A549 (cell line): Measurements from ENCODE around the gene AARSD1. TPM values are rescaled to one million over a fixed set of nuclear protein-coding genes. Genes with fewer than 3 reads are reported as not detected.
A peak's percentile ranks its signal among the peaks of the same experiment; 100 is the strongest.

Experiments used
- ATAC-seq, 2 experiments: fragments of 200-7000 bp in 1 of 2; fragments of >200 bp in 1 of 2; cut with Nextera tagmentation in 1 of 2; cut with Tn5 transposase in 1 of 2; 3 replicates each; pipeline versions ENCODE4 v1.8.0 to v1.9.1; 2018 to 2020; ENCODE audit warnings: mild to moderate bottlenecking in 1 of 2, moderate library complexity in 1 of 2
- CTCF ChIA-PET: fragments of 300-600 bp; sonication (Branson Sonifier 250); formaldehyde crosslinking; extraction: SDS; loops from one replicate; lab custom pipeline; 2021; ENCODE audit warnings: antibody characterized with exemption, inconsistent platforms; lab: Yijun Ruan, JAX
- POLR2A ChIA-PET: fragments of 350-600 bp; formaldehyde crosslinking; extraction: SDS; loops from one replicate; lab custom pipeline; 2021; ENCODE audit warnings: antibody characterized with exemption, inconsistent platforms; lab: Yijun Ruan, JAX
- DNase-seq, 2 experiments: peaks; one replicate each; pipeline versions ENCODE4 v3.0.0 to v3.0.0-alpha.2; 2011 to 2016; ENCODE audit warnings: low read depth in 1 of 2, low spot score in 1 of 2
- FAIRE-seq: peaks from 2 replicates; lab custom pipeline; 2011; peaks lifted over from hg19 to GRCh38; lab: Jason Lieb, UNC
- H3K27ac ChIP-seq, 2 experiments: fragments of >200 bp; sonication (Bioruptor Twin); formaldehyde crosslinking; 3 replicates each; pipeline ENCODE4 v1.5.1; 2016 to 2017
- H3K4me1 ChIP-seq: fragments of >200 bp; sonication (Bioruptor Twin); formaldehyde crosslinking; 3 replicates; pipeline ENCODE4 v1.6.1; 2016
- H3K4me2 ChIP-seq: fragments of >200 bp; sonication (Bioruptor Twin); formaldehyde crosslinking; 3 replicates; pipeline ENCODE4 v1.6.1; 2016
- H3K4me3 ChIP-seq: fragments of >200 bp; sonication (Bioruptor Twin); formaldehyde crosslinking; 3 replicates; pipeline ENCODE4 v1.5.1; 2016
- H3K9me3 ChIP-seq: fragments of >200 bp; sonication (Bioruptor Twin); formaldehyde crosslinking; 3 replicates; pipeline ENCODE4 v1.6.1; 2016
- CEBPB ChIP-seq, 2 experiments: fragments of >200 bp in 1 of 2; sonication (Bioruptor Twin) in 1 of 2; formaldehyde crosslinking in 1 of 2; IDR thresholded peaks; 2 replicates each; pipeline ENCODE4 v1.6.1; 2012 to 2016
- FOSL2 ChIP-seq, 2 experiments: fragments of 450-650 bp in 1 of 2; fragments of >200 bp in 1 of 2; sonication (Bioruptor Twin) in 1 of 2; formaldehyde crosslinking; IDR thresholded peaks; 2 replicates each; pipeline versions ENCODE4 v1.5.0 to v1.6.1; 2016 to 2020; ENCODE audit warnings: mild to moderate bottlenecking in 1 of 2, moderate library complexity in 1 of 2
- JUN ChIP-seq, 2 experiments: fragments of >200 bp; sonication (Bioruptor Twin); formaldehyde crosslinking; IDR thresholded peaks; 2 replicates in 1 of 2; 3 replicates in 1 of 2; pipeline ENCODE4 v1.6.1; 2016 to 2017
- JUNB ChIP-seq: fragments of >200 bp; sonication (Bioruptor Twin); formaldehyde crosslinking; IDR thresholded peaks from 2 replicates; pipeline ENCODE4 v1.6.1; 2016
- KDM1A ChIP-seq: fragments of 200-600 bp; sonication (generic); IDR thresholded peaks from 2 replicates; pipeline ENCODE4 v1.6.1; 2016; ENCODE audit warnings: low read depth, mild to moderate bottlenecking
- MAFK ChIP-seq: fragments of 450-650 bp; IDR thresholded peaks from 2 replicates; pipeline ENCODE4 v1.6.1; 2014; ENCODE audit not compliant: partially characterized antibody
- NFE2L2 ChIP-seq: fragments of 150-350 bp; conservative IDR thresholded peaks from 2 replicates; pipeline ENCODE4 v1.6.1; 2014; ENCODE audit warnings: low read length
- RNF2 ChIP-seq: fragments of 200-600 bp; sonication (generic); IDR thresholded peaks from 2 replicates; pipeline ENCODE4 v1.6.1; 2016; ENCODE audit warnings: low read depth, mild to moderate bottlenecking, antibody characterized with exemption, moderate library complexity, borderline replicate concordance
- SMC3 ChIP-seq: fragments of >200 bp; sonication (Bioruptor Twin); formaldehyde crosslinking; IDR thresholded peaks from 3 replicates; pipeline ENCODE4 v1.6.1; 2018; ENCODE audit warnings: inconsistent platforms
- ZFP36 ChIP-seq: fragments of 450-650 bp; IDR thresholded peaks from 2 replicates; pipeline ENCODE4 v1.6.1; 2014; ENCODE audit warnings: borderline replicate concordance; ENCODE audit not compliant: partially characterized antibody
- WGBS: methylation state at CpG from one replicate; pipeline ENCODE4 v1.1.6; 2017; ENCODE audit errors: missing lambda C conversion rate; 5-methylcytosine and 5-hydroxymethylcytosine counted together
- polyA plus RNA-seq, 4 experiments: library from polyadenylated mRNA; depleted of rRNA in 3 of 4; stranded (reverse); fragments of >200 nt; fragmentation: RNase III in 1 of 4; extraction: RNeasy Plus Mini Kit Qiagen cat#74134 plus additional on column Dnase treatment in 1 of 4; gene quantifications; 2 replicates in 3 of 4; 3 replicates in 1 of 4; pipeline ENCODE4 v1.2.3, GENCODE V29; 2011 to 2017
- TF ChIP-seq, protein P1 (sequence below): IDR thresholded peaks from 2 replicates; pipeline ENCODE4 v1.6.1; 2012
- TF ChIP-seq, protein P2 (sequence below): IDR thresholded peaks from 2 replicates; pipeline ENCODE4 v1.6.1; 2012
- TF ChIP-seq, protein P3 (sequence below): fragments of 200-600 bp; sonication (generic); IDR thresholded peaks from 2 replicates; pipeline ENCODE4 v1.6.1; 2016; ENCODE audit warnings: antibody characterized with exemption, mild to moderate bottlenecking, moderate library complexity
- TF ChIP-seq, protein P4 (sequence below): fragments of 450-650 bp; IDR thresholded peaks from 2 replicates; pipeline ENCODE4 v1.6.1; 2014; ENCODE audit warnings: antibody characterized with exemption
- TF ChIP-seq, protein P5 (sequence below): IDR thresholded peaks from 2 replicates; pipeline ENCODE4 v1.6.1; 2012; ENCODE audit warnings: low read depth, borderline replicate concordance
- TF ChIP-seq, protein P6 (sequence below): fragments of 150-350 bp; IDR thresholded peaks from 2 replicates; pipeline ENCODE4 v1.6.1; 2014; ENCODE audit warnings: low read depth, mild to moderate bottlenecking, low read length

Gene AARSD1
- polyA plus RNA-seq, 2 of the 4 experiments (the other 2 are of a cell fraction) = 66.6 to 70.7 TPM

DNA sequence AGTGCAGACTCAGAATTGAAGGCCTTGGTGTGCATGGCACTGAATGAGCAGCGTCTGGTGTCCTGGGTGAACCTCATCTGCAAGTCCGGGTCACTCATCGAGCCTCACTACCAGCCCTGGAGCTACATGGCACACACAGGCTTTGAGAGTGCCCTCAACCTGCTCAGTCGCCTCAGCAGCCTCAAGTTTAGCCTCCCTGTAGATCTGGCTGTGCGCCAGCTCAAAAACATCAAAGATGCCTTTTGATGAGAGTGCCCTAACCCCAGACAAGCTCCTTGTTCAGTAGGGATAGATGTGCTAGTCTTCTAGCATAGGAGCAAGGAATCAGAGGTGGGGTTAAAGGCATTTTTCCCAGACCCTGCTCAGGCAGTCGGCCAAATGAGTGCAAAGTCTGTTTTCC lies 27.2 kb upstream of the AARSD1 start:
- WGBS = 93% methylated on average over 5 of the region's 6 CpGs
- DNase-seq = no peak
- POLR2A ChIA-PET = interaction anchor here (0.6 kb wide), 1 partner anchor 144 kb away, joined by 4 read pairs; no protein-coding TSS in a partner anchor
- Histone ChIP-seq H3K4me3 (no peak overlapping the region), H3K4me1 (peaks cover 36% of the 10 kb centered on the region)
- TF ChIP-seq, protein P1, sequence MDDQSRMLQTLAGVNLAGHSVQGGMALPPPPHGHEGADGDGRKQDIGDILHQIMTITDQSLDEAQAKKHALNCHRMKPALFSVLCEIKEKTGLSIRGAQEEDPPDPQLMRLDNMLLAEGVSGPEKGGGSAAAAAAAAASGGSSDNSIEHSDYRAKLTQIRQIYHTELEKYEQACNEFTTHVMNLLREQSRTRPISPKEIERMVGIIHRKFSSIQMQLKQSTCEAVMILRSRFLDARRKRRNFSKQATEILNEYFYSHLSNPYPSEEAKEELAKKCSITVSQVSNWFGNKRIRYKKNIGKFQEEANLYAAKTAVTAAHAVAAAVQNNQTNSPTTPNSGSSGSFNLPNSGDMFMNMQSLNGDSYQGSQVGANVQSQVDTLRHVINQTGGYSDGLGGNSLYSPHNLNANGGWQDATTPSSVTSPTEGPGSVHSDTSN = no peak
- TF ChIP-seq KDM1A = no peak
- no peak for TF ChIP-seq ZFP36
- 0 out of 5 replicates have a peak, but pooled peaks of 1 of the 2 experiments have one; percentile 8 for TF ChIP-seq JUN (IDR thresholded peaks at IDR 0.05)
- TF ChIP-seq, all 56 proteins: peak for 1
- CTCF ChIA-PET = interaction anchor here (0.8 to 1.9 kb wide), 7 partner anchors 11 to 152 kb away, joined by 3 to 8 read pairs (median 4); partner anchors contain the start of gene AOC2
- FAIRE-seq (no peak), ATAC-seq (no peak)
- Histone ChIP-seq H3K9me3 (no peaks in the 10 kb centered on the region), H3K27ac (peak overlapping the region; percentile 68 to 87), H3K4me2 (peak overlapping the region; percentile 79; the same call in 1 of the 3 replicates)

DNA sequence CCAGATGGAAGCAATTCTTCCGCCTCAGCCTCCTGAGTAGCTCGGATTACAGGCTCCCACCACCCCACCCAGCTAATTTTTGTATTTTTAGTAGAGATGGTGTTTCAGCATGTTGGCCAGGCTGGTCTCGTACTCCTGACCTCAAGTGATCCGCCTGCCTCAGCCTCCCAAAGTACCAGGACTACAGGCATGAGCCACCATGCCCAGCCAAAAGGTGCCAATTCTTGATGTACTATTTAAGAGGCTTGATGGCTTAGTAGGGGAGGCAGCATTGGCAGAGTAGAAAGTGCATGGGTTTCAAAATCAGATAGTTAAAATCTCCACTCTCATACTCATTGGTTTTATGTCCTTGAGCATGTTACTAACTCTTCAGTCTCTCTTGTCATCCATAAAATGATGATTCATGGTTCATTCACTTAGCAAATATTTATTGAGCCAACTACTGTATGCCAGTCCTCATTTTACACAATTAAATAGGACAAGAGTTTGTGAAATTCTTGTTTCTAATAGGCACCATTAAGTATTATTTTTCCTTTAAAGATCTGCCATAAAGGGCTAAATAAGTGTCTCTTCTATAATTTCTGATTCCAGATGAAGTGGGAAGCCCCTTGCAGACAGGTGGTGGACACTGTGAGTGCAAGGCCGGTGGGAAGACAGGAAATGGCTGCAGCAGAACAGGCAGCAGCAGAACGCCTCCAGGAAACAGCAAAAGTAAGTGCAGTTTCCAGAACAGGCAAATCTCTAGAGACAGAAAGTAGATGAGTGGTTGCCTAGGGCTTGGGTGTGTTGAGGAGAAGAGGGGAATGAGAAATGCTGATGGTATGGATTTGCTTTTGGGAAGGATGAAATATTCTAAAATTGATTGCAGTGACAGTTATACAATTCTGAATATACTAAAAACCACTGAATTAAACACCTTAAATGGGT lies 25.7 kb upstream of the AARSD1 start:
- peak; percentile 75 to 76; a peak in 5 of 6 replicates for ATAC-seq
- WGBS = 32% methylated on average over 6 of the region's 6 CpGs
- Histone ChIP-seq H3K4me2 (peak overlapping the region; percentile 79), H3K27ac (peak overlapping the region; percentile 68 to 87), H3K9me3 (no peaks in the 10 kb centered on the region), H3K4me1 (peaks cover 40% of the 10 kb centered on the region), H3K4me3 (peak overlapping the region; percentile 15)
- peak; percentile 64 to 76 for DNase-seq
- POLR2A ChIA-PET = no interaction called here
- FAIRE-seq = peak; percentile 97
- TF ChIP-seq, protein P2, sequence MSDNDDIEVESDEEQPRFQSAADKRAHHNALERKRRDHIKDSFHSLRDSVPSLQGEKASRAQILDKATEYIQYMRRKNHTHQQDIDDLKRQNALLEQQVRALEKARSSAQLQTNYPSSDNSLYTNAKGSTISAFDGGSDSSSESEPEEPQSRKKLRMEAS = peak; percentile 72
- TF ChIP-seq FOSL2 (IDR thresholded peaks at IDR 0.05) = peak; percentile 77
- peak; percentile 87 for TF ChIP-seq FOSL2 (CRISPR knock-in tag; IDR thresholded peaks at IDR 0.05)
- TF ChIP-seq, protein P3, sequence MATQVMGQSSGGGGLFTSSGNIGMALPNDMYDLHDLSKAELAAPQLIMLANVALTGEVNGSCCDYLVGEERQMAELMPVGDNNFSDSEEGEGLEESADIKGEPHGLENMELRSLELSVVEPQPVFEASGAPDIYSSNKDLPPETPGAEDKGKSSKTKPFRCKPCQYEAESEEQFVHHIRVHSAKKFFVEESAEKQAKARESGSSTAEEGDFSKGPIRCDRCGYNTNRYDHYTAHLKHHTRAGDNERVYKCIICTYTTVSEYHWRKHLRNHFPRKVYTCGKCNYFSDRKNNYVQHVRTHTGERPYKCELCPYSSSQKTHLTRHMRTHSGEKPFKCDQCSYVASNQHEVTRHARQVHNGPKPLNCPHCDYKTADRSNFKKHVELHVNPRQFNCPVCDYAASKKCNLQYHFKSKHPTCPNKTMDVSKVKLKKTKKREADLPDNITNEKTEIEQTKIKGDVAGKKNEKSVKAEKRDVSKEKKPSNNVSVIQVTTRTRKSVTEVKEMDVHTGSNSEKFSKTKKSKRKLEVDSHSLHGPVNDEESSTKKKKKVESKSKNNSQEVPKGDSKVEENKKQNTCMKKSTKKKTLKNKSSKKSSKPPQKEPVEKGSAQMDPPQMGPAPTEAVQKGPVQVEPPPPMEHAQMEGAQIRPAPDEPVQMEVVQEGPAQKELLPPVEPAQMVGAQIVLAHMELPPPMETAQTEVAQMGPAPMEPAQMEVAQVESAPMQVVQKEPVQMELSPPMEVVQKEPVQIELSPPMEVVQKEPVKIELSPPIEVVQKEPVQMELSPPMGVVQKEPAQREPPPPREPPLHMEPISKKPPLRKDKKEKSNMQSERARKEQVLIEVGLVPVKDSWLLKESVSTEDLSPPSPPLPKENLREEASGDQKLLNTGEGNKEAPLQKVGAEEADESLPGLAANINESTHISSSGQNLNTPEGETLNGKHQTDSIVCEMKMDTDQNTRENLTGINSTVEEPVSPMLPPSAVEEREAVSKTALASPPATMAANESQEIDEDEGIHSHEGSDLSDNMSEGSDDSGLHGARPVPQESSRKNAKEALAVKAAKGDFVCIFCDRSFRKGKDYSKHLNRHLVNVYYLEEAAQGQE = no peak
- peak; percentile 11 to 49; a peak in 2 of 4 replicates for TF ChIP-seq CEBPB (IDR thresholded peaks at IDR 0.05)
- TF ChIP-seq SMC3 = no peak
- TF ChIP-seq, protein P4, sequence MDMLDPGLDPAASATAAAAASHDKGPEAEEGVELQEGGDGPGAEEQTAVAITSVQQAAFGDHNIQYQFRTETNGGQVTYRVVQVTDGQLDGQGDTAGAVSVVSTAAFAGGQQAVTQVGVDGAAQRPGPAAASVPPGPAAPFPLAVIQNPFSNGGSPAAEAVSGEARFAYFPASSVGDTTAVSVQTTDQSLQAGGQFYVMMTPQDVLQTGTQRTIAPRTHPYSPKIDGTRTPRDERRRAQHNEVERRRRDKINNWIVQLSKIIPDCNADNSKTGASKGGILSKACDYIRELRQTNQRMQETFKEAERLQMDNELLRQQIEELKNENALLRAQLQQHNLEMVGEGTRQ = no peak
- peak; percentile 92 for TF ChIP-seq MAFK
- peak; percentile 86 for TF ChIP-seq JUNB
- TF ChIP-seq, protein P5, sequence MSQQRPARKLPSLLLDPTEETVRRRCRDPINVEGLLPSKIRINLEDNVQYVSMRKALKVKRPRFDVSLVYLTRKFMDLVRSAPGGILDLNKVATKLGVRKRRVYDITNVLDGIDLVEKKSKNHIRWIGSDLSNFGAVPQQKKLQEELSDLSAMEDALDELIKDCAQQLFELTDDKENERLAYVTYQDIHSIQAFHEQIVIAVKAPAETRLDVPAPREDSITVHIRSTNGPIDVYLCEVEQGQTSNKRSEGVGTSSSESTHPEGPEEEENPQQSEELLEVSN = 0 out of 2 replicates have a peak, but pooled peaks have one; percentile 23
- TF ChIP-seq RNF2 = no peak
- TF ChIP-seq, protein P6, sequence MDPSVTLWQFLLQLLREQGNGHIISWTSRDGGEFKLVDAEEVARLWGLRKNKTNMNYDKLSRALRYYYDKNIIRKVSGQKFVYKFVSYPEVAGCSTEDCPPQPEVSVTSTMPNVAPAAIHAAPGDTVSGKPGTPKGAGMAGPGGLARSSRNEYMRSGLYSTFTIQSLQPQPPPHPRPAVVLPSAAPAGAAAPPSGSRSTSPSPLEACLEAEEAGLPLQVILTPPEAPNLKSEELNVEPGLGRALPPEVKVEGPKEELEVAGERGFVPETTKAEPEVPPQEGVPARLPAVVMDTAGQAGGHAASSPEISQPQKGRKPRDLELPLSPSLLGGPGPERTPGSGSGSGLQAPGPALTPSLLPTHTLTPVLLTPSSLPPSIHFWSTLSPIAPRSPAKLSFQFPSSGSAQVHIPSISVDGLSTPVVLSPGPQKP = no peak
- TF ChIP-seq JUN (IDR thresholded peaks at IDR 0.05) = 0 out of 5 replicates have a peak, but pooled peaks of 1 of the 2 experiments have one; percentile 31
- TF ChIP-seq NFE2L2 = peak; percentile 58; the same call in 1 of the 2 replicates
- CTCF ChIA-PET = interaction anchor here (0.8 to 3.5 kb wide), 4 partner anchors 8 to 146 kb away, joined by 3 to 15 read pairs (median 4); partner anchors contain the start of genes AOC2 and RPL27
